Psoas muscle (tissue), 8 donors: ENCODE data around the gene KRTAP10-9. TPM values are rescaled to one million over a fixed set of nuclear protein-coding genes. Genes with fewer than 3 reads are reported as not detected.

Source experiments
- ATAC-seq, 4 donors: fragments of 200-7000 bp; cut with Tn5 transposase; one replicate each; pipeline ENCODE4 v1.9.1; 2020; ENCODE audit warnings: moderate library complexity in 3 of 4, mild to moderate bottlenecking in 2 of 4
- DNase-seq, 2 donors: peaks; one replicate each; pipeline ENCODE4 v3.0.0-alpha.2; 2020
- H3K27ac ChIP-seq: fragments of 200-600 bp; one replicate; pipeline ENCODE4 v1.8.0; 2022
- H3K27me3 ChIP-seq, 3 donors: fragments of 200-600 bp in 1 of 3; one replicate each; pipeline versions ENCODE4 v1.6.1 to v1.8.0; 2013 to 2022; ENCODE audit warnings: low read length in 2 of 3, mild to moderate bottlenecking in 2 of 3, moderate library complexity in 1 of 3; ENCODE audit not compliant: insufficient read depth in 3 of 3
- H3K36me3 ChIP-seq, 2 donors: fragments of 200-600 bp in 1 of 2; one replicate each; pipeline versions ENCODE4 v1.6.1 to v1.8.0; 2013 to 2022; ENCODE audit warnings: low read depth in 1 of 2, mild to moderate bottlenecking in 1 of 2, moderate library complexity in 1 of 2; ENCODE audit not compliant: insufficient read depth in 1 of 2
- H3K4me1 ChIP-seq: fragments of 200-600 bp; one replicate; pipeline ENCODE4 v1.8.0; 2022
- H3K4me3 ChIP-seq: fragments of 200-600 bp; one replicate; pipeline ENCODE4 v1.8.0; 2022; ENCODE audit warnings: mild to moderate bottlenecking
- H3K9me3 ChIP-seq: fragments of 200-600 bp; one replicate; pipeline ENCODE4 v1.8.0; 2022
- WGBS, 3 donors: extraction: QIAGEN DNeasy Blood & Tissue Kit; methylation state at CpG; one replicate each; pipeline versions ENCODE4 v1.1.6 to v1.1.7; 2013; 5-methylcytosine and 5-hydroxymethylcytosine counted together
- intact Hi-C, 2 donors: fragments of 100-400 bp; cut with DNase I; formaldehyde crosslinking; loops; one replicate each; pipeline versions ENCODE4 v1.11.0 to v1.14.2; 2022
- polyA plus RNA-seq, 3 donors: library from polyadenylated mRNA; stranded (reverse); fragments of 200-250 nt; gene quantifications; one replicate each; pipeline ENCODE4 v1.2.3, GENCODE V29; 2013
- total RNA-seq, 4 donors: library from RNA; stranded (reverse); fragmentation: NEBNext Ultra II Directional in 2 of 4; extraction: Animal tissue kit (Norgen Biotek cat#: 25700) in 2 of 4; gene quantifications; one replicate each; pipeline versions ENCODE4 v1.2.1 to v1.2.4, GENCODE V29; 2021 to 2023
- TF ChIP-seq, protein P1 (sequence below): fragments of 200-600 bp; IDR thresholded peaks from one replicate; pipeline ENCODE4 v1.8.0; 2022; ENCODE audit warnings: antibody characterized with exemption
- donor health status: healthy with polysubstance abuse.
- donor health status: DM: no; HTN: no; CAD: no; lungs with moderate emphysema.
- donor health status: Bipolar disorder and iron deficiency.
- donor health status: healthy.
- donor health status: DM: yes; HTN: yes; CAD: no.
- donor health status: DM: no; HTN: no; CAD: no.
- donor health status: DM: no; HTN: no; CAD: no.
- donor health status: DM: yes; HTN: yes; CAD: no.

The KRTAP10-9 gene
- total and polyA plus RNA-seq, 7 donors, result not detected

DNA sequence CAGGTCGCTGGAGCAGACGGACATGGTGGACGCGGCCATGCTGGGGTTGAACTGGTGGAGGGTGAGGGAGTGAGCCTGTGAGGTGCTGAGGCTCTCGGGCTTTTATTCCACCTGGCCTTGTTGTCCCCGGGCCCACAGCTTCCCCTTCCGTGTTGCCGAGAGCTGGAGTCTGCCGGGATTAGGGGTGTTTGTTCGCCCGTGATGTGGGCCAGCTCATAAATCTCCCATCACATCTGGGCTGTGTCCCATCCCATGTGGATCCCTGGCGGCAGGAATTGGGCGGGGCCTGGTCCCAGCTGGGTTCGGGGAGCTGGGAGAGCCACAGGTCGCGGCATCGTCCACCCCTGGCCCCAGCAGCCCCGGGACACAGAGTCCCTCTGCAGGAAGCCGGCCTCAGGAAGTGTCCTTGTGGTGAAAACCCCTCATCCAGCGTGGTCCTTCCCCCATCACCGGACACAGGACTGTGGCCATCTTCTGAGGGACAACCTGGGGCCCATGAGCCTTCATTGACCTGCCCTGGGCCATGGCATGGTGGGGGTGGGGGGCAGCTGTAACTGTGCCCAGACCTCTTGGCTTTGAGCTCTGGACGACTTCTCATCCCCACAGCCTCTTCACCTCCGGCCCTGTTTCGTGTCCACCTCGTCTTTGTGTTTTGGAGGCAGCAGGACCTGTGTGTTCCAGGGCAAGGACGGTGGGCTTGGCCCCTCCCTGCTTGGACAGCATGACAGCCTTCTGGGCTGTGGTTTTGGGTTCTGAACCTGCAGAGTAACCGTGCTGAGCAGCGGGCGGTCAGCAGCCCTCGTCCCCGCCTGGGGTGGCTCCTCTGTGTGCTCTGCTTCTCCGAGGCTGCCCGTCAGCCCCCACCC is 34.2 kb upstream of the KRTAP10-9 start, which contains the start of gene KRTAP10-6:
Gene KRTAP10-6 (minus strand): TSS at position 60 of the 866 bp plus-strand sequence. CDS start 21 bp downstream, at position 39.
- WGBS, 3 donors, result 20 to 35% (median 21%) methylated on average over 31 to 33 of the region's 33 CpGs
- H3K27ac ChIP-seq, result no peak within 1 kb of the TSS
- H3K4me1 ChIP-seq, result no peaks in the 10 kb centered on the region
- peaks cover 0 to 47% (median 11%) of the 10 kb centered on the region in 3 donors for H3K27me3 ChIP-seq
- ATAC-seq (peak in 1 of 4 donors; percentile 19), DNase-seq (peak in 1 of 2 donors; percentile 42)
- H3K9me3 ChIP-seq, result no peaks in the 10 kb centered on the region
- TF ChIP-seq, protein P1, sequence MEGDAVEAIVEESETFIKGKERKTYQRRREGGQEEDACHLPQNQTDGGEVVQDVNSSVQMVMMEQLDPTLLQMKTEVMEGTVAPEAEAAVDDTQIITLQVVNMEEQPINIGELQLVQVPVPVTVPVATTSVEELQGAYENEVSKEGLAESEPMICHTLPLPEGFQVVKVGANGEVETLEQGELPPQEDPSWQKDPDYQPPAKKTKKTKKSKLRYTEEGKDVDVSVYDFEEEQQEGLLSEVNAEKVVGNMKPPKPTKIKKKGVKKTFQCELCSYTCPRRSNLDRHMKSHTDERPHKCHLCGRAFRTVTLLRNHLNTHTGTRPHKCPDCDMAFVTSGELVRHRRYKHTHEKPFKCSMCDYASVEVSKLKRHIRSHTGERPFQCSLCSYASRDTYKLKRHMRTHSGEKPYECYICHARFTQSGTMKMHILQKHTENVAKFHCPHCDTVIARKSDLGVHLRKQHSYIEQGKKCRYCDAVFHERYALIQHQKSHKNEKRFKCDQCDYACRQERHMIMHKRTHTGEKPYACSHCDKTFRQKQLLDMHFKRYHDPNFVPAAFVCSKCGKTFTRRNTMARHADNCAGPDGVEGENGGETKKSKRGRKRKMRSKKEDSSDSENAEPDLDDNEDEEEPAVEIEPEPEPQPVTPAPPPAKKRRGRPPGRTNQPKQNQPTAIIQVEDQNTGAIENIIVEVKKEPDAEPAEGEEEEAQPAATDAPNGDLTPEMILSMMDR, result no peak
- no peak within 1 kb of the TSS for H3K4me3 ChIP-seq
- intact Hi-C loops, result no loop called here
- no peaks in the 10 kb centered on the region for H3K36me3 ChIP-seq

DNA sequence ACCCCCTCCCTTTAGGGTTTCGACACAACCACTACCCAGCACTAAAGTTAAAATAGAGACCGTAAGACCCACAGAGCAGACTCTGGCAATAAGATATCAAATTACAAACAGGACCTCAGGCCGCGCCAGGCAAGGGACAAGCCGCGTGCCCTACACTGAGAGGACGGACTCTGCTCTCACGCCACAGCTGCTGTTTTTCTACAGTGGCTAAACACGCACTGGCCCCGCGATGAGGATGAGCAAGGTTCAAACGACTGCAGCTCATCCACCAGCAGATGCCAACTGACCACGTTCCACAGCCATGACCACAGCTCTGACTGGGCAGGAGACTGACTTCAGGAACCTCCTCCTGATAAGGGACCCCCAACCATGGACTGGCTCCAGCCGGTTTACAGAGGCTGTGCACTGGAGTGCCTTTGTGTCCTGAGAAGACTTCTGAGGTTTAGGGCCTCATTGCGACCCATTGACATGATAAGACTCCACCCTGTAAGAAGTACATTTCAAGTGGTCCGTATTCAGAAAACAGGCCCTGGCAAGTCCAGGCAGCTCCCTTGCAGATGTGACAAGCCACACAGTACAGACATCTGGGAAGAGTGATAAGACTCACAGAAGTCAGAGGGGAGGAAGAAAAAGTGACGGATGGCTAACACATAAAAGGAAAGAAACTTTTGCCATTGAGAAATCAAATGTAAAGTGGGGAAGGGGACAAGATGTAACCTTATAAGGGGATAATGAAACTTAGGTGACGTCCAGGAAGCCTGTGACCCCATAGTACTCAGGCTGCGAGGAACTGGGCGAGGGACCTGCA is 33.1 kb upstream of the KRTAP10-9 start:
- ATAC-seq, result peak in 2 of 4 donors; percentile 44 to 68
- intact Hi-C loops, result no loop called here
- Histone ChIP-seq H3K27me3 (peaks cover 0 to 59% (median 11%) of the 10 kb centered on the region in 3 donors), H3K4me3 (no peak overlapping the region), H3K9me3 (no peaks in the 10 kb centered on the region), H3K27ac (no peak overlapping the region), H3K36me3 (no peaks in the 10 kb centered on the region), H3K4me1 (no peaks in the 10 kb centered on the region)
- TF ChIP-seq, protein P1, result no peak
- WGBS, 3 donors, result 32 to 39% (median 34%) methylated on average over 20 of the region's 20 CpGs
- DNase-seq, result peak in 1 of 2 donors; percentile 35

DNA sequence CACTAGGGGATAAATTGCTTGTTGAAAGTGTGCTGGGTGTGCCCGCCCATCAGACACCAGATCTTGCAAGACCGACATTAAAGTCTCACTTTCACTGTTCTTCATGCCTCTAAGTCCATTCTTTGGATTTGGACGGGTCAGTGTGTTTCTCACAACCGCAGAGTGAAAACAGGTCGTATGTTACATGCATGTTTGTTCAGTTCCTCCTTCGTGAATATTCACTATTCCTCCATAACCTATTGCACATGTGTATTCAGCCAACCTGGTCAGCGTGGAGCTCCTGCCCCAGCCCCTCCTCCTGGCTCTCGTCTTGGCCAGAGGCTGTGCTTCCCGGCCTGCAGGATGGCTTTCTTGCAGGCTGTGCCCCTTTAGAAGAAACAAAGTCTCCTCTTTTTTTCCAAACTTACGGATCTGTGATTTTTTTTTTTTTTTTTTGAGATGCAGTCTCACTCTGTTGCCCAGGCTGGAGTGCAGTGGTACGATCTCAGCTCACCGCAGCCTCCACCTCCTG is 32.4 kb upstream of the KRTAP10-9 start:
- no peak overlapping the region for H3K4me3 ChIP-seq
- intact Hi-C loops, result no loop called here
- 73 to 85% (median 79%) methylated on average over 12 of the region's 12 CpGs for WGBS, 3 donors

DNA sequence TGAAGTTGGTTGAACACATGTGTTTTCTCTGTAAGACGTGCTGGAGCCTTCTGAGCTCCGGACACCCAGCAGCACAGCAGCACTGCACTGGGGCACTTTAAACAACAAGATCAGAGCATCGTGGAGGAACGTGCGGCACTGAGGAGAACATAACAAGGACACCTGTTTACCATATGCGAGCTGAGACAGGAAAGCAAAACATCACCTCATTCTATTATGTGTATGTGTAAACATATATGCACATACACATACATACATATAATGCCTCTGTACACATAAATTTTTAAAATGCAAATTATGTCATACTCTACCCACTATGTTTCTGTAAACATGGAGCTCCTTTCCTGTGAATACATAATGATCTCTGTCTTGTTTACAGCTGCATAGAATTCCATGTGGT is 31.4 kb upstream of the KRTAP10-9 start:
- no peaks in the 10 kb centered on the region for H3K4me1 ChIP-seq
- no peaks in the 10 kb centered on the region for H3K9me3 ChIP-seq
- TF ChIP-seq, protein P1, result no peak
- 67 to 78% (median 75%) methylated on average over 6 of the region's 6 CpGs for WGBS, 3 donors
- ATAC-seq, result no peak
- no peaks in the 10 kb centered on the region for H3K36me3 ChIP-seq
- no peak overlapping the region for H3K4me3 ChIP-seq
- no peak for DNase-seq
- H3K27ac ChIP-seq, result no peak overlapping the region
- peaks cover 0 to 62% (median 4%) of the 10 kb centered on the region in 3 donors for H3K27me3 ChIP-seq
- intact Hi-C loops, result no loop called here

More for the DNA sequence above, 32.4 kb upstream of the KRTAP10-9 start:
- Histone ChIP-seq H3K4me1 (no peaks in the 10 kb centered on the region), H3K27ac (no peak overlapping the region), H3K9me3 (no peaks in the 10 kb centered on the region), H3K27me3 (peaks cover 0 to 62% (median 9%) of the 10 kb centered on the region in 3 donors), H3K36me3 (no peaks in the 10 kb centered on the region)
- ATAC-seq, result no peak
- TF ChIP-seq, protein P1, result no peak
- DNase-seq, result no peak
